NCI-H187 (cell line): ENCODE data around the gene YEATS4.
"Not testable (repeated sequence)": the region's sequence is repeated elsewhere in the genome, so short reads cannot be mapped to it uniquely, and the experiment has no call there.

Experiments
- DNase-seq, 2 experiments: peaks; one replicate each; lab custom pipeline; 2025; lab: John Stamatoyannopoulos, UW

The YEATS4 gene

GRCh38 chr12:69359531-69360347 lies at the start of gene YEATS4:
Gene YEATS4, plus strand, starts transcription at chr12:69359743. Its CDS starts 230 bp downstream, at chr12:69359973.
- peak; percentile 88 to 89 for DNase-seq

GRCh38 chr12:69313209-69313608 lies 46.3 kb upstream of the YEATS4 start:
- no peak for DNase-seq

GRCh38 chr12:69316784-69317183 lies 42.8 kb upstream of the YEATS4 start:
- DNase-seq, result not testable (repeated sequence)

- not testable (repeated sequence) for DNase-seq
Measured at GRCh38 chr12:69317233-69317632, 42.3 kb upstream of the YEATS4 start.

- no peak for DNase-seq
Measured at GRCh38 chr12:69318225-69318624, 41.3 kb upstream of the YEATS4 start.

- DNase-seq, result no peak
Measured at GRCh38 chr12:69321351-69321750, 38.2 kb upstream of the YEATS4 start.

GRCh38 chr12:69324797-69325466 lies 34.6 kb upstream of the YEATS4 start:
- DNase-seq, result no peak

- no peak for DNase-seq
Measured at GRCh38 chr12:69328426-69328825, 31.1 kb upstream of the YEATS4 start.

GRCh38 chr12:69329669-69330428 lies 29.7 kb upstream of the YEATS4 start:
- no peak for DNase-seq

- no peak for DNase-seq
Measured at GRCh38 chr12:69330475-69331473, 28.8 kb upstream of the YEATS4 start.

- DNase-seq, result no peak
Measured at GRCh38 chr12:69331519-69331908, 28.0 kb upstream of the YEATS4 start.

- DNase-seq, result no peak
Measured at GRCh38 chr12:69331909-69332684, 27.4 kb upstream of the YEATS4 start.

GRCh38 chr12:69332815-69333358 lies 26.7 kb upstream of the YEATS4 start:
- no peak for DNase-seq

- no peak for DNase-seq
Measured at GRCh38 chr12:69334158-69334557, 25.4 kb upstream of the YEATS4 start.

GRCh38 chr12:69337311-69338090 lies 22.0 kb upstream of the YEATS4 start:
- DNase-seq, result no peak

- DNase-seq, result no peak
Measured at GRCh38 chr12:69338120-69338859, 21.3 kb upstream of the YEATS4 start.

GRCh38 chr12:69338936-69339335 lies 20.6 kb upstream of the YEATS4 start:
- DNase-seq, result no peak

- DNase-seq, result no peak
Measured at GRCh38 chr12:69339999-69340398, 19.5 kb upstream of the YEATS4 start.

- DNase-seq, result no peak
Measured at GRCh38 chr12:69341328-69341727, 18.2 kb upstream of the YEATS4 start.
